Upper lobe of left lung (tissue), 4 donors: Measurements from ENCODE around the gene PLAGL1.

ENCODE experiments used
- CTCF ChIP-seq, 6 experiments: fragments of 450-650 bp in 4 of 6; fragments of 200-600 bp in 2 of 6; sonication (generic) in 2 of 6; IDR thresholded peaks; one replicate each; pipeline ENCODE4 v1.5.1; 2016 to 2019; ENCODE audit warnings: antibody characterized with exemption in 6 of 6
- EP300 ChIP-seq, 4 donors: sonication (generic); formaldehyde crosslinking; IDR thresholded peaks; one replicate each; pipeline ENCODE4 v1.5.1; 2017; ENCODE audit warnings: antibody characterized with exemption in 4 of 4, control low read depth in 2 of 4
- POLR2A ChIP-seq, 4 donors: fragments of 450-650 bp; IDR thresholded peaks; one replicate each; pipeline ENCODE4 v1.5.1; 2016 to 2017; ENCODE audit warnings: antibody characterized with exemption in 4 of 4, mild to moderate bottlenecking in 2 of 4

DNA sequence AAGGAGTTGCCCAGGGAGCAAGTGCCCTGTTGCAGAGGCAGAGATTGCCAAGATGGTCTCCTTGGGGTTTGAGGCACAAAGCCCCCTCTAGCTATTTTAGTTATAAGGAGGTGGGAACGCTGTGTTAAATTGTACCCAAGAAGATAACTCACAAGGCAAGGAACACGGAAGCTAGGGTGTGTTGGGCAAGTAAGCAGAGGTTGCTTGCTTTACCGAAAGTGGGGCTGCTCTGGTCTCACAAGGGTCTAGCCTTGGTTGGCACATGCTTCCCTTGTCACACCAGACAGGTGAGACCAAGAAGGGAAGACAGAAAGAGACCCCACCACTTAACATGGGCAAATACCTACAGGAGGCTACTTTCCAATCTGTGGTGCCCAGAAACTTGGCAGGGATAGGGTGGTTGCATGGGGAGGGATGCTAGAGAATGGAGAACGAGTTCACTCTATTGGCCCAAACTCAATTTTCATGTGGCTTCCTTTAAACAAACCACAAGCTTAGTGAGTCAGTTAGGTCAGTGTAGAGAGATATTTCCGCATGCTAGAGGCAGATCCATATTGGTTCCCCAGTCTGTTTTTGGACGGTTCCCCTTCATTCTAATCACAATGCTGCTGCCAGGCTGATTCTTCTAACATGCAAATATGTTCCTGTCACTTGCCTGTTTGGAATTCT, 42.4 kb downstream of the PLAGL1 start:
- TF ChIP-seq CTCF (IDR thresholded peaks at IDR 0.05) (no peak), POLR2A (IDR thresholded peaks at IDR 0.05) (no peak), EP300 (IDR thresholded peaks at IDR 0.05) (no peak)
